Prostate gland (tissue), 2 donors: ENCODE data around the gene FLT1.

Source experiments
- POLR2A ChIP-seq: fragments of 450-650 bp; IDR thresholded peaks from one replicate; pipeline ENCODE4 v1.6.1; 2016; ENCODE audit warnings: antibody characterized with exemption, mild to moderate bottlenecking
- TF ChIP-seq, protein P1 (sequence below), 4 experiments: fragments of 200-600 bp in 2 of 4; fragments of 450-650 bp in 2 of 4; sonication (generic) in 2 of 4; IDR thresholded peaks; 1 replicate in 3 of 4; 2 replicates in 1 of 4; pipeline ENCODE4 v1.5.1; 2016 to 2019; ENCODE audit warnings: antibody characterized with exemption in 4 of 4, mild to moderate bottlenecking in 2 of 4, moderate library complexity in 2 of 4

DNA sequence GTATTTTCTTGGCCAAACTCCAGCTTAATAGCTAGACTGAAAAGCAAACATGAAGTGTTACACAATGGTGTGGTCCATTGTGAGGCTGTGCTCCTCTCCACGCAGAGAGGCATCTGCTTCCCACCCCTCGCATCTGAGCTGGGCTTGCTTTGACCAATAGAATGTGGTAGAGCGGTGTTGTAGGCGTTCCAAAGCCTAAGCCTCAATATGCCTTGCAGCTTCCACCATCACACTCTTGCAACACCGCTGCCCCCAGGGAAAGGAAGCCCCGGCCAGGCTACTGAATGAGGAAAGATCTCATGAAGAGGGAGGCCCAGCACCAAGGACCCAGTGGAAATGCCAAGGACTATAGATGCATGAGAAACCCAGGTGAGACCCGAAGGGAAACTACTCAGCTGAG is 9.4 kb downstream of the FLT1 start:
- TF ChIP-seq, protein P1, sequence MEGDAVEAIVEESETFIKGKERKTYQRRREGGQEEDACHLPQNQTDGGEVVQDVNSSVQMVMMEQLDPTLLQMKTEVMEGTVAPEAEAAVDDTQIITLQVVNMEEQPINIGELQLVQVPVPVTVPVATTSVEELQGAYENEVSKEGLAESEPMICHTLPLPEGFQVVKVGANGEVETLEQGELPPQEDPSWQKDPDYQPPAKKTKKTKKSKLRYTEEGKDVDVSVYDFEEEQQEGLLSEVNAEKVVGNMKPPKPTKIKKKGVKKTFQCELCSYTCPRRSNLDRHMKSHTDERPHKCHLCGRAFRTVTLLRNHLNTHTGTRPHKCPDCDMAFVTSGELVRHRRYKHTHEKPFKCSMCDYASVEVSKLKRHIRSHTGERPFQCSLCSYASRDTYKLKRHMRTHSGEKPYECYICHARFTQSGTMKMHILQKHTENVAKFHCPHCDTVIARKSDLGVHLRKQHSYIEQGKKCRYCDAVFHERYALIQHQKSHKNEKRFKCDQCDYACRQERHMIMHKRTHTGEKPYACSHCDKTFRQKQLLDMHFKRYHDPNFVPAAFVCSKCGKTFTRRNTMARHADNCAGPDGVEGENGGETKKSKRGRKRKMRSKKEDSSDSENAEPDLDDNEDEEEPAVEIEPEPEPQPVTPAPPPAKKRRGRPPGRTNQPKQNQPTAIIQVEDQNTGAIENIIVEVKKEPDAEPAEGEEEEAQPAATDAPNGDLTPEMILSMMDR (IDR thresholded peaks at IDR 0.05): no peak
- TF ChIP-seq POLR2A: no peak
